ENCODE measurements around the gene COQ4. TPM values are rescaled to one million over a fixed set of nuclear protein-coding genes. Genes with fewer than 3 reads are reported as not detected.

COQ4 gene
- total RNA-seq, 1 donor from 2014 or later, result 42.0 TPM

GRCh38 chr9:128304971-128305288 is 17.7 kb upstream of the COQ4 start:
- Histone ChIP-seq H3K4me1 (no peaks in the 10 kb centered on the region), H3K27me3 (no peaks in the 10 kb centered on the region), H3K4me3 (no peak overlapping the region), H3K9me3 (no peaks in the 10 kb centered on the region), H3K36me3 (peaks cover 0 to 14% of the 10 kb centered on the region in 2 donors), H3K27ac (no peak overlapping the region)
- intact Hi-C loops (cut with DNase I), result no loop called here
- no peak for TF ChIP-seq POLR2A (IDR thresholded peaks at IDR 0.05)
- no peak for TF ChIP-seq CTCF (IDR thresholded peaks at IDR 0.05)
- TF ChIP-seq POLR2AphosphoS5 (IDR thresholded peaks at IDR 0.05; ENCODE audit: insufficient read depth in 1 of 2, low read depth in 1 of 2), result no peak
- DNase-seq (ENCODE audit: extremely low spot score in 2 of 2), result no peak

GRCh38 chr9:128309551-128309950 is 13.1 kb upstream of the COQ4 start:
- Histone ChIP-seq H3K4me1 (no peaks in the 10 kb centered on the region), H3K27me3 (no peaks in the 10 kb centered on the region), H3K36me3 (peaks cover 0 to 40% of the 10 kb centered on the region in 2 donors), H3K27ac (no peak overlapping the region), H3K9me3 (no peaks in the 10 kb centered on the region), H3K4me3 (no peak overlapping the region)
- intact Hi-C loops (cut with DNase I), result no loop called here
- no peak for TF ChIP-seq CTCF (IDR thresholded peaks at IDR 0.05)
- no peak for TF ChIP-seq POLR2A (IDR thresholded peaks at IDR 0.05)
- no peak for TF ChIP-seq POLR2AphosphoS5 (IDR thresholded peaks at IDR 0.05; ENCODE audit: insufficient read depth in 1 of 2, low read depth in 1 of 2)
- DNase-seq (ENCODE audit: extremely low spot score in 2 of 2), result no peak

GRCh38 chr9:128310461-128310860 is 12.2 kb upstream of the COQ4 start:
- Histone ChIP-seq H3K27me3 (no peaks in the 10 kb centered on the region), H3K4me3 (no peak overlapping the region), H3K27ac (no peak overlapping the region), H3K9me3 (no peaks in the 10 kb centered on the region), H3K4me1 (no peaks in the 10 kb centered on the region), H3K36me3 (peaks cover 0 to 49% of the 10 kb centered on the region in 2 donors)
- DNase-seq (ENCODE audit: extremely low spot score in 2 of 2), result no peak
- TF ChIP-seq CTCF (IDR thresholded peaks at IDR 0.05) (no peak), POLR2A (IDR thresholded peaks at IDR 0.05) (no peak), POLR2AphosphoS5 (IDR thresholded peaks at IDR 0.05; ENCODE audit: insufficient read depth in 1 of 2, low read depth in 1 of 2) (no peak)
- intact Hi-C loops (cut with DNase I), result no loop called here

GRCh38 chr9:128314697-128315096 is 7.9 kb upstream of the COQ4 start:
- Histone ChIP-seq H3K36me3 (peaks cover 0 to 59% of the 10 kb centered on the region in 2 donors), H3K9me3 (no peaks in the 10 kb centered on the region), H3K27ac (no peak overlapping the region), H3K4me1 (no peaks in the 10 kb centered on the region), H3K27me3 (no peaks in the 10 kb centered on the region), H3K4me3 (no peak overlapping the region)
- no peak for DNase-seq (ENCODE audit: extremely low spot score in 2 of 2)
- intact Hi-C loops (cut with DNase I), result loop anchor here (5.0 kb wide), 1 partner anchor 1437 kb away; no protein-coding TSS in a partner anchor
- TF ChIP-seq CTCF (IDR thresholded peaks at IDR 0.05) (no peak), POLR2AphosphoS5 (IDR thresholded peaks at IDR 0.05; ENCODE audit: insufficient read depth in 1 of 2, low read depth in 1 of 2) (no peak), POLR2A (IDR thresholded peaks at IDR 0.05) (no peak)

- TF ChIP-seq POLR2A (IDR thresholded peaks at IDR 0.05) (no peak), POLR2AphosphoS5 (IDR thresholded peaks at IDR 0.05; ENCODE audit: insufficient read depth in 1 of 2, low read depth in 1 of 2) (no peak), CTCF (IDR thresholded peaks at IDR 0.05) (no peak)
- intact Hi-C loops (cut with DNase I), result loop anchor here (5.0 kb wide), 1 partner anchor 1439 kb away; no protein-coding TSS in a partner anchor
- H3K36me3 ChIP-seq, result peaks cover 0 to 42% of the 10 kb centered on the region in 2 donors
- no peaks in the 10 kb centered on the region for H3K9me3 ChIP-seq
- no peaks in the 10 kb centered on the region for H3K27me3 ChIP-seq
- no peak for DNase-seq (ENCODE audit: extremely low spot score in 2 of 2)
- H3K4me3 ChIP-seq, result no peak overlapping the region
- H3K4me1 ChIP-seq, result peaks cover 9% of the 10 kb centered on the region
- H3K27ac ChIP-seq, result no peak overlapping the region
Measured at GRCh38 chr9:128316421-128316820, 6.2 kb upstream of the COQ4 start.
